HL-60 (cell line): Measurements from ENCODE around the gene TRPM2.

Experiments
- DNase-seq, 2 experiments: peaks; one replicate each; pipeline ENCODE4 v3.0.0-alpha.2; 2010 to 2020; ENCODE audit warnings: low read depth in 1 of 2, low spot score in 1 of 2
- H3K27ac ChIP-seq: fragments of 250-450 bp; sonication (Bioruptor Pico); replicated peaks from 2 replicates; pipeline ENCODE4 v1.5.1; 2020; ENCODE audit warnings: mild to moderate bottlenecking, moderate library complexity
- H3K27me3 ChIP-seq: fragments of 250-450 bp; sonication (Bioruptor Pico); 2 replicates; pipeline ENCODE4 v1.5.1; 2021; ENCODE audit warnings: mild to moderate bottlenecking, moderate library complexity; ENCODE audit not compliant: insufficient read depth, poor library complexity, severe bottlenecking
- H3K4me3 ChIP-seq: replicated peaks from 2 replicates; pipeline ENCODE4 v1.5.1; 2011; ENCODE audit warnings: mild to moderate bottlenecking, control low read depth, low read length; ENCODE audit not compliant: insufficient read depth
- GABPA ChIP-seq: IDR thresholded peaks from 2 replicates; pipeline ENCODE4 v1.6.1; 2012; ENCODE audit warnings: low read depth
- POLR2AphosphoS5 ChIP-seq: IDR thresholded peaks from 2 replicates; pipeline ENCODE4 v1.6.1; 2012; ENCODE audit warnings: low read depth
- SPI1 ChIP-seq: IDR thresholded peaks from 2 replicates; pipeline ENCODE4 v1.6.1; 2012; ENCODE audit warnings: low read depth, mild to moderate bottlenecking, borderline replicate concordance
- TF ChIP-seq, protein P1 (sequence below): IDR thresholded peaks from one replicate; pipeline ENCODE4 v1.5.1; 2011; ENCODE audit warnings: low read length, control low read depth, inconsistent platforms; ENCODE audit not compliant: insufficient read depth
- TF ChIP-seq, protein P2 (sequence below): IDR thresholded peaks from 2 replicates; pipeline ENCODE4 v1.6.1; 2012; ENCODE audit warnings: low read depth; ENCODE audit not compliant: insufficient replicate concordance

The TRPM2 gene

DNA sequence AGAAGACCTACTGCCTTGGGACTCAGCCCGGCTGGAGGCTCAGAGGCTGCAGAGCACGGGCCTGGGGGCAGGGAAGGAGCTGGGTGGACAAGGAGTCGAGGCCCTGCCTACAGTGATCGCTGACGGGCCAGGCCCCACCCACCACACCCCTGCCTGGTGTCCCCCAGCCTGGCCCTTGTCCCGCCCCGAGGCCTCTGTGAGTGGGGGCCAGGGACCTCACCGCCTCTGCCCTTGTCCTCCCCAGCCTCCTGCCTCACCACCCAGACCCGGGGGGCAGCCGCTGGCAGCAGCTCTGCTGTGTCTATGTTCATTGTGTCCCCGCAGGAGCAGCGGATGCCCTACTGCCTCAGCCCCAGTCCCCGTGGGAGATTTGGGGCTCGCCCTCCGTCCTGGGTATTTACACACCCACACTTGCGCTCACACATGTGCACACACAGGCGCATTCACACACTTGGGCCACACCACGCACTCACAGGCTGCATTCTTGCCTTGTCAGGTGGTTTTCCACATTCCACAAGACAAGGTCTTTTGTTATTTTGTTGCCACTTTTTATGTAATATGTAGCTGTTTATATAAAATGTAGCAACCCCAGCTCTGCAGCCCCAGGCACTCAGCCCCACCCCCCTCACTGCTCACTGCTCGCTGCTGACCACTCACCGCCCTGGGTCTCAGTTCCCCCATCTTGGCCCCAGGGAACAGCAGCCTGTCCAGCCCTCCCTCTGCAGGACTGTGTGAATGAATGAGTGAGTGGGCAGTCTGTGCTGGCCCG lies 46.3 kb upstream of the TRPM2 start:
- DNase-seq = no peak
- Histone ChIP-seq H3K27ac (no peak overlapping the region), H3K27me3 (no peaks in the 10 kb centered on the region), H3K4me3 (no peak overlapping the region)
- TF ChIP-seq, protein P1, sequence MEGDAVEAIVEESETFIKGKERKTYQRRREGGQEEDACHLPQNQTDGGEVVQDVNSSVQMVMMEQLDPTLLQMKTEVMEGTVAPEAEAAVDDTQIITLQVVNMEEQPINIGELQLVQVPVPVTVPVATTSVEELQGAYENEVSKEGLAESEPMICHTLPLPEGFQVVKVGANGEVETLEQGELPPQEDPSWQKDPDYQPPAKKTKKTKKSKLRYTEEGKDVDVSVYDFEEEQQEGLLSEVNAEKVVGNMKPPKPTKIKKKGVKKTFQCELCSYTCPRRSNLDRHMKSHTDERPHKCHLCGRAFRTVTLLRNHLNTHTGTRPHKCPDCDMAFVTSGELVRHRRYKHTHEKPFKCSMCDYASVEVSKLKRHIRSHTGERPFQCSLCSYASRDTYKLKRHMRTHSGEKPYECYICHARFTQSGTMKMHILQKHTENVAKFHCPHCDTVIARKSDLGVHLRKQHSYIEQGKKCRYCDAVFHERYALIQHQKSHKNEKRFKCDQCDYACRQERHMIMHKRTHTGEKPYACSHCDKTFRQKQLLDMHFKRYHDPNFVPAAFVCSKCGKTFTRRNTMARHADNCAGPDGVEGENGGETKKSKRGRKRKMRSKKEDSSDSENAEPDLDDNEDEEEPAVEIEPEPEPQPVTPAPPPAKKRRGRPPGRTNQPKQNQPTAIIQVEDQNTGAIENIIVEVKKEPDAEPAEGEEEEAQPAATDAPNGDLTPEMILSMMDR = no peak
- TF ChIP-seq GABPA (no peak), SPI1 (no peak), POLR2AphosphoS5 (no peak)
- TF ChIP-seq, protein P2, sequence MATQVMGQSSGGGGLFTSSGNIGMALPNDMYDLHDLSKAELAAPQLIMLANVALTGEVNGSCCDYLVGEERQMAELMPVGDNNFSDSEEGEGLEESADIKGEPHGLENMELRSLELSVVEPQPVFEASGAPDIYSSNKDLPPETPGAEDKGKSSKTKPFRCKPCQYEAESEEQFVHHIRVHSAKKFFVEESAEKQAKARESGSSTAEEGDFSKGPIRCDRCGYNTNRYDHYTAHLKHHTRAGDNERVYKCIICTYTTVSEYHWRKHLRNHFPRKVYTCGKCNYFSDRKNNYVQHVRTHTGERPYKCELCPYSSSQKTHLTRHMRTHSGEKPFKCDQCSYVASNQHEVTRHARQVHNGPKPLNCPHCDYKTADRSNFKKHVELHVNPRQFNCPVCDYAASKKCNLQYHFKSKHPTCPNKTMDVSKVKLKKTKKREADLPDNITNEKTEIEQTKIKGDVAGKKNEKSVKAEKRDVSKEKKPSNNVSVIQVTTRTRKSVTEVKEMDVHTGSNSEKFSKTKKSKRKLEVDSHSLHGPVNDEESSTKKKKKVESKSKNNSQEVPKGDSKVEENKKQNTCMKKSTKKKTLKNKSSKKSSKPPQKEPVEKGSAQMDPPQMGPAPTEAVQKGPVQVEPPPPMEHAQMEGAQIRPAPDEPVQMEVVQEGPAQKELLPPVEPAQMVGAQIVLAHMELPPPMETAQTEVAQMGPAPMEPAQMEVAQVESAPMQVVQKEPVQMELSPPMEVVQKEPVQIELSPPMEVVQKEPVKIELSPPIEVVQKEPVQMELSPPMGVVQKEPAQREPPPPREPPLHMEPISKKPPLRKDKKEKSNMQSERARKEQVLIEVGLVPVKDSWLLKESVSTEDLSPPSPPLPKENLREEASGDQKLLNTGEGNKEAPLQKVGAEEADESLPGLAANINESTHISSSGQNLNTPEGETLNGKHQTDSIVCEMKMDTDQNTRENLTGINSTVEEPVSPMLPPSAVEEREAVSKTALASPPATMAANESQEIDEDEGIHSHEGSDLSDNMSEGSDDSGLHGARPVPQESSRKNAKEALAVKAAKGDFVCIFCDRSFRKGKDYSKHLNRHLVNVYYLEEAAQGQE = no peak

DNA sequence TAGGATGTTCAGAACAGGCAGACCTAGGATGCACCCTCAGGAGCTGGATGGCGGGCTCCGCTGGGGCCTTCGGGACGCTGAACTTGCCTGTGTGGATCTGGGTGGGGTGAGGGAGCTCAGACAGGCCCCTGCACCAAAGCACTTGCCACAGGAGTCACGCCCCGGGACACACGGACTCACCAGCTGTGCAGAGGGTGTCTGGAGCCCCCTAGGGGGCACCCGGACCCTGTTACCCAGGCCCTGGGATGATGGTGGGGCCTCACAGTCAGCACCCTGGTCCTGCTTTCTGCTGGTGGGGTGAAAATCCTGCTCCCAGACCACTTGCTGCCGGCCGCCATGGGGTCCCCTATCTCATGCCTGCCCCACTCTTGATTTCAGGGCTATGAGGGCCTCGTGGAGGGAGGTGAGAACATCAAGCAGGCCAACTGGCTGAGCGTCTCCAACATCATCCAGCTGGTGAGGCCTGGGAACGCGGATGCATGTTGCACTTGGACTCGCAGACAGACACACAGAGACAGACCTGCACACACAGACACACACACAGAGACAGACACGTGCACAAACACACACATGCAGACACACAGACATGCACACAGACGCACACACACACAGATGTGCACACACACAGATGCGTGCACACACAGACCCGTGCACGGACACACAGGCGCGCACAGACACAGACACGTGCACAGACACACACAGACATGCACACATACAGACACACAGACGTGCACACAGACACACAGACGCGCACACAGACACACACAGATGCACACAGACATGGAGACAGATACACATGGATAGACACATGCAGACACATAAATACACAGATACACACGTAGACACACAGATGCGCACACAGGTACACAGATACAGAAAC lies 42.6 kb upstream of the TRPM2 start:
- TF ChIP-seq GABPA = no peak
- TF ChIP-seq POLR2AphosphoS5 = 0 out of 2 replicates have a peak, but pooled peaks have one; percentile 14
- no peak overlapping the region for H3K4me3 ChIP-seq
- no peak for DNase-seq
- no peak overlapping the region for H3K27ac ChIP-seq
- no peaks in the 10 kb centered on the region for H3K27me3 ChIP-seq

DNA sequence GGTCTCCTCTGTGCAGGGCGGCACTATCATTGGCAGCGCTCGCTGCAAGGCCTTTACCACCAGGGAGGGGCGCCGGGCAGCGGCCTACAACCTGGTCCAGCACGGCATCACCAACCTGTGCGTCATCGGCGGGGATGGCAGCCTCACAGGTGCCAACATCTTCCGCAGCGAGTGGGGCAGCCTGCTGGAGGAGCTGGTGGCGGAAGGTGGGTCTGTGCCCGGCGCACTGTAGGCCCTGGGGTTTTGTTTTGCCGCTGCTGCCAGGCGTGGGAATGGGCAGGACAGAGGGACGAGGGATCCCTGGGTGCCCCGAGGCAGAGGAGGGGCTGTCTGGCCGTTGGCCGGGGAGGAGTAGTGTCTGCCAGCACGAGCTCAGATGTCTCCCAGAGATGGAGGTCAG lies 41.3 kb upstream of the TRPM2 start:
- Histone ChIP-seq H3K4me3 (no peak overlapping the region), H3K27me3 (no peaks in the 10 kb centered on the region), H3K27ac (no peak overlapping the region)
- no peak for DNase-seq
- TF ChIP-seq POLR2AphosphoS5 = no peak
- TF ChIP-seq SPI1 = no peak
- TF ChIP-seq, protein P2 = no peak
- TF ChIP-seq, protein P1 = no peak
- TF ChIP-seq GABPA = no peak

DNA sequence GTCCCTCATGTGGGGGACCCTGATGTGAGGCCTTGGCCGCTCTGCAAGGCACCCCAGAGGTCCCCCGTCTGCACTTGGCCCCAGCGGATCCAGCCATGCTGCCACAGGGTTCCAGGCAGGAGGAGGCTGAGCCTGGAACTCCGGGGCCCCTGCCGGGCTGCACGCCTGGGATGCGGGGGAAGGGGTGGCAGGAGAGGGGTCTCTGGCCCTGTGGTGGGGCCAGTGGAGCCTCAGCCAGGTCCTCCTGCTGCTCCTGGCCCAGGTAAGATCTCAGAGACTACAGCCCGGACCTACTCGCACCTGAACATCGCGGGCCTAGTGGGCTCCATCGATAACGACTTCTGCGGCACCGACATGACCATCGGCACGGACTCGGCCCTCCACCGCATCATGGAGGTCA lies 40.7 kb upstream of the TRPM2 start:
- Histone ChIP-seq H3K27ac (no peak overlapping the region), H3K27me3 (no peaks in the 10 kb centered on the region), H3K4me3 (no peak overlapping the region)
- TF ChIP-seq SPI1 (no peak), POLR2AphosphoS5 (no peak), GABPA (no peak)
- TF ChIP-seq, protein P2 = no peak
- TF ChIP-seq, protein P1 = no peak
- no peak for DNase-seq
